ENCODE measurements around the gene SPRING1. TPM values are rescaled to one million over a fixed set of nuclear protein-coding genes. Genes with fewer than 3 reads are reported as not detected.
"Not testable (repeated sequence)": the region's sequence is repeated elsewhere in the genome, so short reads cannot be mapped to it uniquely, and the experiment has no call there.

SPRING1 gene
- total RNA-seq, 2 experiments from 2014 or later = 25.4 to 28.0 TPM

- H3K4me1 Mint-ChIP-seq = peaks cover 13% of the 10 kb centered on the region
- H3K27me3 Mint-ChIP-seq = no peaks in the 10 kb centered on the region
- peak overlapping the region; percentile 73 for H3K4me3 Mint-ChIP-seq
- peak overlapping the region; percentile 43 for H3K27ac Mint-ChIP-seq
- peak; percentile 30 for DNase-seq
- no peaks in the 10 kb centered on the region for H3K9me3 Mint-ChIP-seq
- peaks cover 22% of the 10 kb centered on the region for H3K36me3 Mint-ChIP-seq
Measured at GRCh38 chr12:116759783-116760621, 22.1 kb upstream of the SPRING1 start.

GRCh38 chr12:116754783-116755182 is 16.9 kb upstream of the SPRING1 start:
- not testable (repeated sequence) for H3K27ac Mint-ChIP-seq, H3K27me3 Mint-ChIP-seq, H3K9me3 Mint-ChIP-seq, DNase-seq, H3K4me3 Mint-ChIP-seq
- H3K4me1 Mint-ChIP-seq = peaks cover 13% of the 10 kb centered on the region
- H3K36me3 Mint-ChIP-seq = peaks cover 16% of the 10 kb centered on the region

GRCh38 chr12:116754097-116754496 is 16.2 kb upstream of the SPRING1 start:
- H3K27me3 Mint-ChIP-seq, H3K27ac Mint-ChIP-seq, H3K4me3 Mint-ChIP-seq, H3K9me3 Mint-ChIP-seq, DNase-seq: not testable (repeated sequence)
- Mint-ChIP-seq H3K36me3 (peaks cover 10% of the 10 kb centered on the region), H3K4me1 (peaks cover 13% of the 10 kb centered on the region)

- H3K4me3 Mint-ChIP-seq = no peak overlapping the region
- H3K4me1 Mint-ChIP-seq = no peaks in the 10 kb centered on the region
- H3K36me3 Mint-ChIP-seq = peaks cover 2% of the 10 kb centered on the region
- no peak overlapping the region for H3K27ac Mint-ChIP-seq
- H3K27me3 Mint-ChIP-seq = no peaks in the 10 kb centered on the region
- DNase-seq = no peak
- H3K9me3 Mint-ChIP-seq = no peaks in the 10 kb centered on the region
Measured at GRCh38 chr12:116750298-116750697, 12.4 kb upstream of the SPRING1 start.

GRCh38 chr12:116749884-116750283 is 12.0 kb upstream of the SPRING1 start:
- Mint-ChIP-seq H3K9me3 (no peaks in the 10 kb centered on the region), H3K4me3 (no peak overlapping the region), H3K27me3 (no peaks in the 10 kb centered on the region), H3K4me1 (no peaks in the 10 kb centered on the region), H3K27ac (no peak overlapping the region), H3K36me3 (peaks cover 2% of the 10 kb centered on the region)
- DNase-seq = no peak

- Mint-ChIP-seq H3K4me3 (no peak overlapping the region), H3K36me3 (no peaks in the 10 kb centered on the region), H3K27me3 (no peaks in the 10 kb centered on the region), H3K9me3 (no peaks in the 10 kb centered on the region), H3K4me1 (no peaks in the 10 kb centered on the region), H3K27ac (no peak overlapping the region)
- DNase-seq = no peak
Measured at GRCh38 chr12:116745554-116745953, 7.7 kb upstream of the SPRING1 start.

GRCh38 chr12:116744766-116745165 is 6.9 kb upstream of the SPRING1 start:
- no peak for DNase-seq
- H3K27ac Mint-ChIP-seq = no peak overlapping the region
- H3K36me3 Mint-ChIP-seq = no peaks in the 10 kb centered on the region
- H3K27me3 Mint-ChIP-seq = no peaks in the 10 kb centered on the region
- H3K4me1 Mint-ChIP-seq = no peaks in the 10 kb centered on the region
- no peak overlapping the region for H3K4me3 Mint-ChIP-seq
- no peaks in the 10 kb centered on the region for H3K9me3 Mint-ChIP-seq

GRCh38 chr12:116742787-116743186 is 4.9 kb upstream of the SPRING1 start:
- H3K4me1 Mint-ChIP-seq, H3K27me3 Mint-ChIP-seq, H3K36me3 Mint-ChIP-seq, H3K27ac Mint-ChIP-seq, H3K9me3 Mint-ChIP-seq, H3K4me3 Mint-ChIP-seq, DNase-seq: not testable (repeated sequence)

GRCh38 chr12:116739381-116739887 is 1.6 kb upstream of the SPRING1 start:
- no peak overlapping the region for H3K27ac Mint-ChIP-seq
- H3K27me3 Mint-ChIP-seq = no peaks in the 10 kb centered on the region
- DNase-seq = no peak
- peaks cover 22% of the 10 kb centered on the region for H3K4me1 Mint-ChIP-seq
- H3K9me3 Mint-ChIP-seq = no peaks in the 10 kb centered on the region
- H3K36me3 Mint-ChIP-seq = peaks cover 9% of the 10 kb centered on the region
- H3K4me3 Mint-ChIP-seq = no peak overlapping the region

- H3K4me1 Mint-ChIP-seq = peaks cover 27% of the 10 kb centered on the region
- H3K4me3 Mint-ChIP-seq = peak overlapping the region; percentile 96
Measured at GRCh38 chr12:116736962-116737773, 701 bp downstream of the SPRING1 start.

GRCh38 chr12:116735951-116736599 is 1.8 kb downstream of the SPRING1 start:
- Mint-ChIP-seq H3K4me3 (peak overlapping the region; percentile 96), H3K36me3 (peaks cover 10% of the 10 kb centered on the region), H3K4me1 (peaks cover 30% of the 10 kb centered on the region), H3K27ac (no peak overlapping the region), H3K9me3 (no peaks in the 10 kb centered on the region), H3K27me3 (no peaks in the 10 kb centered on the region)
- DNase-seq = no peak

More at GRCh38 chr12:116736962-116737773, 701 bp downstream of the SPRING1 start:
- Mint-ChIP-seq H3K36me3 (peaks cover 10% of the 10 kb centered on the region), H3K27ac (peak overlapping the region; percentile 86), H3K9me3 (no peaks in the 10 kb centered on the region), H3K27me3 (no peaks in the 10 kb centered on the region)
- DNase-seq = peak; percentile 10

- H3K27ac Mint-ChIP-seq = no peak overlapping the region
- H3K4me1 Mint-ChIP-seq = peaks cover 30% of the 10 kb centered on the region
- no peaks in the 10 kb centered on the region for H3K9me3 Mint-ChIP-seq
- no peaks in the 10 kb centered on the region for H3K27me3 Mint-ChIP-seq
- H3K36me3 Mint-ChIP-seq = peaks cover 10% of the 10 kb centered on the region
- no peak overlapping the region for H3K4me3 Mint-ChIP-seq
- DNase-seq = no peak
Measured at GRCh38 chr12:116735084-116735483, 2.8 kb downstream of the SPRING1 start.

GRCh38 chr12:116734156-116734768 is 3.6 kb downstream of the SPRING1 start:
- Mint-ChIP-seq H3K4me3 (no peak overlapping the region), H3K27ac (no peak overlapping the region), H3K27me3 (no peaks in the 10 kb centered on the region), H3K36me3 (peaks cover 10% of the 10 kb centered on the region), H3K4me1 (peaks cover 30% of the 10 kb centered on the region), H3K9me3 (no peaks in the 10 kb centered on the region)
- DNase-seq = no peak

- no peak for DNase-seq
- Mint-ChIP-seq H3K27ac (no peak overlapping the region), H3K9me3 (no peaks in the 10 kb centered on the region), H3K4me3 (no peak overlapping the region), H3K4me1 (peaks cover 31% of the 10 kb centered on the region), H3K36me3 (peaks cover 10% of the 10 kb centered on the region), H3K27me3 (no peaks in the 10 kb centered on the region)
Measured at GRCh38 chr12:116731801-116732200, 6.1 kb downstream of the SPRING1 start.
